ENCODE measurements around the gene ADARB1. TPM values are rescaled to one million over a fixed set of nuclear protein-coding genes. Genes with fewer than 3 reads are reported as not detected.
A peak's percentile ranks its signal among the peaks of the same experiment; 100 is the strongest.

The ADARB1 gene
- total RNA-seq, 1 donor from 2014 or later = 15.1 TPM

DNA sequence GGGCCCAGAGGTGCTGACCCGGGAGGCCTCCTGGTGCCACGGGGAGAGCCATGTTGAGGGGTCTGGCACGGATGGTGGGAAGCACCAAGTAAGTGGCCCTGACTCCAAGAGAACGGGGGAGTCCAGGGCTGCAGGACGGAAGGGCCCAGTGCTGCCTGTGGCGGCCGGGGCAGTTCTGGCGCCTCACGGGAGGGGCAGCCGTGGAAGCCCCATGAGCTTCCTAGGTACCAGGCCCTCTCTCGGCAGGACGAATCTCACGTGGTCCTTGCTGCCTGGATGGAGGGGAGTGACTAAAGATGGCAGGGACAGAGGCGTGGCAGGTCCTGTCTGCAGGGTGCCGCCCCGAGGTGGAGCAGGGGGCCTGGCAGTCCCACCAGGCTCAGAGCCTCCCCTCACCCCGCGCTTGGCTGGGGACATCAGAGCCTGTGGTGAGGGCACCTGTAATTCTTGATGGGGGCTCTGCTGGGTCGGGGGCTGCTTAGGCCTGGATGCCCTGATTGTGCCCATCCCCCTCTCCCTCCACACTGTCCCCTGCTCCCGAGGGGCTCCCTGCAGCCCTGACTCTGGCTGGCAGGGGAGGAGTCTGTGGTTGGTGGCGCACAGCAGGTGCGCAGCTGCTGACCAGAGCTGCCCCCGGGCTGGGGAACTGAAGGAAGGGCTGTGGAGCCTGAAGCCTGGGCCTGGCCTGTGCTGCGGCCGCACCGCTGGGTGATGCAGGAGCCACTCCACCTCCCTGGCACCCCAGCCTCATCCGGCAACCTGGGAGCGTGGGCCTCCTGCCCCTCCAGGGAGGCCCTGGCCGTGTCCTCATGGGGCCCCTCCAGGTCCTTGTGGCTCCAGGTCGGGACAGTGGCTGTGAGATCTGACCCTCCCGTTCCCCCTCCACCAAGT, 181.9 kb downstream of the ADARB1 start:
- intact Hi-C loops (cut with DNase I) = no loop called here
- no peak for DNase-seq (ENCODE audit: missing footprints)
- no peak for ATAC-seq

DNA sequence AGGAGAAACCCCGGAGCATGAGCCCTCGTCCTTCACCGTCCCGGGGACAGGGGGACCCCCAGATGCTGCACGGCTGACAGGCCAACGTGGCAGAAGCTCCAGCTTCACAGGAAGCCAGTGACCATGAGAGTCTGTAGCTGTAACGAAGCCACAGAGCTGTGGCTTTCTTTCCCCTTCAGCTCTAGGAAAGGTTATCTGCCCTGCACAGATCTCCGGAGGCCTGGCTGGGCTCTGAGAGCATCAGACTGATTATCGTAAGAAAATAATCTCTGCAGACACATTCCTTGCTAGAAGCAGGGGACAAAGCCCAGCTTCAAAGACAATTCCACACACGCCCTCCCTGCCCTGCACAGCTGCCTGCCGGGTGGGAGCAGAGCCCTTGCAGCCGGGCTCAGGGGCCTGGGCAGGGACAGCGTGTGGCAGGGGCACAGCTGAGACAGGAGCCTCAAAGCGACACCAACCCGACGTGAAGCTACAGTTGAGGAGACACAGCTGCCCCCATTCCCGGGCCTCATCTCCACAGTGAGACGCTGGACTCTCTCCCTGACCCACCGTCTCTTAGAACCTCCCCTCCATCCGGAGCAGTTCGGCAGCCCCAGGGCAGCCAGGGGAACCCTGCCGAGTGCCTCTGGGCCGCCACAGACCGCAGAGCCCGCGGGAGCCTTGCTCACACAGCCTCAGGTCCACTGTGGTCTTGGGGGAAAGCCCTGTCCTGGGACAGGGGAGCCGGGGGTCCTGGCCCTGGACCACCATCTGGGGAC, 182.7 kb downstream of the ADARB1 start:
- intact Hi-C loops (cut with DNase I) = no loop called here
- DNase-seq (ENCODE audit: missing footprints) (no peak), ATAC-seq (peak; percentile 24)

DNA sequence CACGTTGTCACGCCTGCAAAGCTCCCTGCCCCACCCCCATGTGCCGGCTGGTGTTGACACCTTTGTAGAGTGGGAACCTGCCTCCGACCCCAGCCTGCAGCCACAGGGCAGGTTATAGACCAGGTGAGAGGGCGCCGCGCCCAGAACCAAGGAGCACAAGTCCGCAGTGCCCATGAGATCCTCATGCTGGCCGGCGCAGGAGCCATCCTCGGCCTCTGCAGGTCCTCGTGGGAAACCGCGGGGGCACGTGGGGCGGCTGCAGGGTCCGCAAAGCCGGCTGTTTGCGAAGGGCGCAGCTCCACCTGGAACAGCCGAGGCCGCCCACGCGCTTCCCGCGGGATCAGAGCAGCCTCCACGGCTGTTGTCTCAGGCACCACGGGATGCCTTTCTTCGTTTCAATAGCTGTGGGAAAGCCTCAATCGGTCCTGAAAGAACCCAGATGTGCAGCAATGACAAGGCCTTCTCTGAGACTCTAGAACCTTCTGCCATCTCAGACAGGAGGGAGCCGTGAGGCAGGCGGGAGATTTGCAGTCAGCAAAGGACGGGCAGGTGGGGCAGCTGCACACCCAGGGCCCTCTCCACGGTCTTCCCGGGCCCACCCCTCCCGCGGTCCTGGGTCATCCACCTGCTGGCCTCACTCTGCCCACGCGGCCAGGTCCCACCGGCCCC, 183.4 kb downstream of the ADARB1 start:
- ATAC-seq = no peak
- no peak for DNase-seq (ENCODE audit: missing footprints)
- intact Hi-C loops (cut with DNase I) = no loop called here

DNA sequence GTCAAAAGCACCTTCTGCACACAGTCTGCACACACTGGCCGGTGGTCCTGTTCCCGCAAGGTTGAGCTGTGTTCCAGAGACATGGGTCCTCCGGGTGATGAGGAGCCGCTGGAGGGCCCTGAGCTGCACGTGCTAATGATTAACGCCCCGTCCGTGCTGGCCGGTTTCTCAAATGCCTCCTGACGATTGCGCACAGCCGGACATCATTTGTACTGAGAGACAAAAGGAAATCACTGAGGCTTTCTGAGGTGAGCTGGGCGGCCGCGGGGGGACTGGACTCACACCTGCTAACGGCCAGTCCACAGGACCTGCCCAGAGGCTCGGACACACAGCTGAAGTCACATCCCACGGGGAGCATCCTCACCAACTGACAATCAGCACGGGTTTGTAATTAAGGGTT, 184.1 kb downstream of the ADARB1 start:
- ATAC-seq (no peak), DNase-seq (ENCODE audit: missing footprints) (no peak)
- intact Hi-C loops (cut with DNase I) = no loop called here

DNA sequence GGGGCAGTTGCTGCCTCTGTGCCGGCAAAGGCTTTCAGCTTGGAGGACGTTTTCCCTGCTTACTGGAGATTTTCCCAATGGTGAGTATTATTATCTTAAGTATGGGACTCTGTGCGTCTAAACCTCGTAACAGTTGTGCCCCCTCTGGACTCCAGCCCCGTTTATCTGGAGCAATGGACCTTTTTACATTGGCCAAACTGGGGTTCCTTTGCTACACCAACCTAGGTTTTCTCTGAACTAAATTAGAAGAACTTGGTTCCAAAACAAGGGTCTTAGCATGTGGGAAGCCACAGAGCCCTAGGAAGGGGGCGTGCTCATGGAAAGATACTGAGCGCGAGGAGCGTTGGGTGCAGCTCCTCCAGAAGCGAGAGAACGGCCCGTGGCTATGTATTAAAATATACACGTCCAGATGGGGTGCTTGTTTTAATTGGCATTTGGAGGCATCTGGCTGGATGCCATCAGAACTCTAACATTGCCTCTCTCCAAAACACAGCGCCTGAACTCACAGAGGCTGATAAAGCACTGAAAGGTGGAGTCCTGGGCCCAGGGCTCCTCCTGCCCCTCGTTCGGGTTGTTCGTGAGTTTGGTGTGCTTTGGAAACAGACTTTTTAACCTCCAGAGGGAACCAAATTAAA, 184.9 kb downstream of the ADARB1 start:
- DNase-seq (ENCODE audit: missing footprints) (no peak), ATAC-seq (no peak)
- intact Hi-C loops (cut with DNase I) = no loop called here

DNA sequence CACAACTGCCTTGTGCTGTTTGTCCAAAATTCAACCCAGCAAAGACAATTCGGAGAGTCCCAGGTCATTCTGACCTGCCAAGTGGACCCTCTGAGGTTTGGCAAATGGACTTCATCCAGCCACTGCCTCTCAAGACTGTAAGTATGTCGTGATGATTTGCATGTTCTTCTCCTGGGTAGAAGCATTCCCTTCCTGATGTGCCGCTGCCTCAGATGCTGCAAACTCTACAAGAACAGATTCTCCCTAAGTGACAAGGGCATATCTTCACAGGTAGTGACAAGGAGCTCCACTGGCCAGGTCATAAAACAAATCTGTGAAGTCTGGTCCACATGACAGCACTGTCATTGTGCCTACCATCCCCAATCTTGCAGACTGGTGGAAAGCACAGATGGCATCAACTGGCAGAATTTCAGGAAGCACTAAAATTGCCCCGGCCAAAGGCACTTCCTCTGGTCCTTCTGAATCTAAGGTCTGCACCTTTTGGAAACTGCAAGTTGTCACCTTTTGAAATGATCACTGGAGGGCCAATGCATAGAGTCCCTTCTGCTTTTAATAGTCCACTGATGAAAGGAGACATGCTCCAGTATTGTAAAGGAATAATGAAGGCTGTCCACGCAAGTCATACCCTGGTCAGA, 185.9 kb downstream of the ADARB1 start:
- intact Hi-C loops (cut with DNase I) = no loop called here
- DNase-seq (ENCODE audit: missing footprints) = no peak
- no peak for ATAC-seq

DNA sequence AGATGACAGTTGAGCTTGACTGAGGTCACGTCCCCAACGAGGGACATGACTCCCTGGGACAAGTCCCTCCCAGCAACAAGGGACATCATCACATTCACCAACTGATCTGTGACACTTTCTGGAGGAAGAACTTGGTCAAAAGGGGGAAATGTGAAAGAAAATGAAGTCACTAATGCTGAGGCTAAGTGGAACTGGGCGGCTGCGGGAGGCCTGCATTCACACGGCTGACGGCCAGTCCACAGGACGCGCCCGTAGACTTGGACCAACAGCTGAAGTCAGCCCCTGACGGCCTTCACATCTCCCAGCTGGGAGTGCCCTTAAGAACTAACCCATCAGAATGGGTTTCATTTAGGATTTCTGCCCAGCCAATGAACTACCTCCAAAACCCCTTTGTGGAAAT, 186.7 kb downstream of the ADARB1 start:
- no peak for DNase-seq (ENCODE audit: missing footprints)
- ATAC-seq = no peak
- intact Hi-C loops (cut with DNase I) = no loop called here

DNA sequence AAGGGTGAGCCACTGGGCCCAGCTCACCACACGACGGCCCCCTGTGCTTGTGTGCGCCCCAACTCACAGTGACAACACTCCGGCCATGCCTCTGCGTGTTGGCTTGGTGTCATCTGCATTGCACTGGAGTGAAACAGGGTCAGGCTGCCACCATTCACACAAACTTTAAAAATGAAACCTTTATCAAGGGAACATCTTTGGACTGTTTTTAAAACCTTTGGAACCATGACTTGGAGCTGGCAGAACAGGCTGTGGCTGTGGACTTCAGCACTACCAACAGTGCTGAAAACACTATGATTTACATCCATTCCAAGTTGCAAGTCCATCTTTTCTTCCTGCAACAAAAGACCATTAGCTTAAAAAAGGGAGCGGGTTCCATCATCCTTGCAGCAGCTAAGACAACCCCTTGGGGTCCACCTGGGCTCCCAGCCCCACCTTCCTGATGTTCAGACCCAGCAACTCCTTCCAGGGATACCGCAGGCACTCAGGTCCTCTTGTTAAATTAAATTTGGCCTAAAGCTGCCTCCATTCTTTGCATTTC, 187.7 kb downstream of the ADARB1 start:
- no peak for DNase-seq (ENCODE audit: missing footprints)
- intact Hi-C loops (cut with DNase I) = no loop called here
- ATAC-seq = no peak

DNA sequence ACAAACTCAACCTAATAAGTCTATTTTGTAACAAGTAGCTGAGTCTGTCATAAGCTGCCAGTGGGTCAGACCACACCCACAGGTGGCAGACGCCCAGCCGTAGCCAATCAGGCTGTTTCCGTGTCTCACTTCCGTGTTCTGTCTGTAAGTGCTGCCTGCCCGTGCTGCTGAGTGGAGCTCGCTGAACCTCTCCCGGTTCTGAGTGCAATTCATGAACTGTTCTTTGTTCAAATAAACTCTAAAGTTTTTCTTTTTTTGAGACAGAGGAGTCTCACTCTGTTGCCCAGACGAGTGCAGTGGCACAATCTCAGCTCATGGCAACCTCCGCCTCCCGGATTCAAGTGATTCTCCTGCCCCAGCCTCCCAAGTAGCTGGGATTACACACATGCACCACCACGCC, 188.2 kb downstream of the ADARB1 start:
- DNase-seq (ENCODE audit: missing footprints) = no peak
- ATAC-seq = no peak
- intact Hi-C loops (cut with DNase I) = no loop called here

DNA sequence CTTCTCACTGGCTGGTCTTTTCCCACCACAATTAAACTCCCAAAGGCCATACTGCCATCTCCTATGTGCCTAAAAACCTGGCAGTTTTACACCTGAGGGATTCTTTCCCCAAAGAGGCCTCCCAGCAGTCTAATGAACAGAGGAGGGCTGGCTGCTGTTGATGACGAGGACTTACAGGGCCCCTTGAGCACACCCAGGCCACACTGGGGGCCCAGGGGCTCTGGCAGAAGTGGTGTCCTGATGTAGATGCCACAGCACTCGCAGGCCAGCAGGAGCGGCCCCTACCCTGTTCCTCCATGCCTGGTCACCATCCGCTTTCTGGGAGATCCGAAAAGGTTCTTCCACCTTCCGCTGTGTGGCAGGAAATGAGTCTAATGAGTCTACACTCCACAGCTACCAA, 189.2 kb downstream of the ADARB1 start:
- no peak for DNase-seq (ENCODE audit: missing footprints)
- ATAC-seq = no peak
- intact Hi-C loops (cut with DNase I) = no loop called here

DNA sequence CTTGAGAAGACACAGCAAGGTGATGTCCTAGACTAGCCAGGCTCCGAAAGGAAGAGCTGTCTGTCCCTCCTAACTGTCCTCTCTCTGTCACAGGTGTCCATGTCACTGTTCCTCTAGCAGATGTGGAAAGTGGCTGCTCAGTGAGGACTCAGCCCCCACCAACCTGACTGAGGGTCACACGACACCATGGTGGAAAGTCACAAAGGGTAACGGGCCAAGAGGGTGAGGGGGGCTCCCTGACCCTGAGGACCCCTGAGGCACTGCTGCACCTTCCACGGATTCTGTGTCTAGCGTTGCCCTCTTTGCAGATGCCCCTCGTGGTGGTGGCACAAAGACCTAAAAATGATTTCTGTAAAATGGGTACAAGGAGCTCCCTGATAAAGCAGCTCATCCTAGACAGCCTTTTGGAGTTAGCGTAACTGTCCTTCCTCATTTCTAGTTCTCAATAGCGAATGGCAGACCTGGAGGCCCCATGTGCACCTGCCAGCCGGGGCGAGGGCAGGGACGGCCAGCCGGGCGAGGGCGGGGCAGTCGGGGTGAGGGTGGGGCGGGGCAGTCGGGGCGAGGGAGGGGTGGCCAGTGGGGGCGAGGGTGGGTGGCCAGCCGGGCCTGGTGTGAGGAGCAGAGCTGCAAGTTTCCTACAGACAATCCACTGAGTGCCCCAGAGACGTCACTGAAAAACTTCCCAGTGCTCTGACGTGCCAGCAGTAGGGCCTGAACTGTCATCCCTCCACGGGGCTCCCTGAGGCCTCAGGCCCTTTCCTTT, 189.9 kb downstream of the ADARB1 start:
- no peak for ATAC-seq
- intact Hi-C loops (cut with DNase I) = no loop called here
- DNase-seq (ENCODE audit: missing footprints) = no peak

DNA sequence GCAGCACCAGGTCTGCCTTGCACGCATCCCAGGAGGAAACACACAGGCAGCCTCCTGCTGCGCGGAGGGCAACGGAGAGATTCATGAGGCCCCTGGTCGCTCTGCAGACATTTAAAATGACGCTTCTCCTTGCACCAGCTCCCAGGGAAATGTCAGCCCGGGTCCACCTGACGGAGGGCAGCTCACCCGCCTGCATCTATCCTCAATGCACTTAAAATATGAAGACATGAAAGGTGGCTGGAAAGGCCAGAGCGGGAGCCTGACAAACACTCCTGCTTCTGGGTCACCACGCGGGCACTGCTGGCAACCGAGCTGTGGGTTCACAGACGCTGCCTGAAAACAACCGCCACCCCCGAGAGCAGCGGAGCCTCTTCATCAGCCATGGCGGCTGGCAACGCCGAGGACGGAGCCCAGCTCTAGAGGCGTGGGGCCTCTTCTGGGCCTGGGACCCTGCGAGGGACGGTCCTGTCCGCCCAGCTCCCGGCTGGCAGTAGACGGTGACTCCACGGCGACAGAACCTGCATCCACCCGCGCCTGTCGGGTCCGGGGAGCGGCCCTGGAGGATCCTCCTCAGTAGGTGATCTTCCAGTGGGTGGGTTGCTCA, 190.6 kb downstream of the ADARB1 start:
- DNase-seq (ENCODE audit: missing footprints) (no peak), ATAC-seq (no peak)
- intact Hi-C loops (cut with DNase I) = no loop called here

DNA sequence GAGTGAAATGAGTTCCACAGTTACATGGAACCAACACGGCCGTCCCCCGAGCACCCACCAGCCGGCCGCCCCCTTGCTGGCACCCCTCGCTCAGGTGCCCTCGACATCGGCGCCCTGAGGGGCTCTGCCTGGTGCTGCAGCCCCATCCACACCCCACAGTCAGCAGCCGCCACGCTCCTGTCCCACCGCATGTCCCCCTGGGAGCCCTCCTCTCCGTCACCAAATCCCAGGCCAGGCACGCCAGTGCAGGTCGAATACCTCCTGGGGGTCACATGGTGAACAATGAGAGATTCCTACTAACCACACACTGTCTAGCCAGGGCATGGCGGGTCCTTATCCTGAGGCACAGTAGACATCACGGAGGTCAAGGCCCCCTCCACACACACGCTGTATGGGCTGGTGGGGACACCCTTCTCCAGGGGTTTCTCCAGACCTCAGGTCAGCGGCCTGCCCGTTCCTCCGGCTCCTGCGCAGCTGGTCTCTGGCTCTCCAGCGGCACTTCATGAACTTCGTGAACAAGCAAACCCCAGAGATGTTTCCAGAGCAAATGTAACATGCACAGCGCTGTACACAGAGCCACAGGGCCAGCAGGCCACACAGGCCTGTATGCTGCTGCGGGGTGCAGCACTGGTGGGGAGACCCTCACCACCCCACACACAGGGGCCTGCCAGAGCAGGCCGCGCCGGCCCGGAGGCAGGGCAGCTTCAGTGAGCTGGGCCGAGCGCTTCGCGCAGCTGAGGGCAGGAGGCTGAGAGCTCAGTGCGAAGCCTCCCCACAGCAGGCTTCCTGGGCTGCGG, 191.5 kb downstream of the ADARB1 start:
- intact Hi-C loops (cut with DNase I) = no loop called here
- DNase-seq (ENCODE audit: missing footprints) (no peak), ATAC-seq (peak; percentile 9)

DNA sequence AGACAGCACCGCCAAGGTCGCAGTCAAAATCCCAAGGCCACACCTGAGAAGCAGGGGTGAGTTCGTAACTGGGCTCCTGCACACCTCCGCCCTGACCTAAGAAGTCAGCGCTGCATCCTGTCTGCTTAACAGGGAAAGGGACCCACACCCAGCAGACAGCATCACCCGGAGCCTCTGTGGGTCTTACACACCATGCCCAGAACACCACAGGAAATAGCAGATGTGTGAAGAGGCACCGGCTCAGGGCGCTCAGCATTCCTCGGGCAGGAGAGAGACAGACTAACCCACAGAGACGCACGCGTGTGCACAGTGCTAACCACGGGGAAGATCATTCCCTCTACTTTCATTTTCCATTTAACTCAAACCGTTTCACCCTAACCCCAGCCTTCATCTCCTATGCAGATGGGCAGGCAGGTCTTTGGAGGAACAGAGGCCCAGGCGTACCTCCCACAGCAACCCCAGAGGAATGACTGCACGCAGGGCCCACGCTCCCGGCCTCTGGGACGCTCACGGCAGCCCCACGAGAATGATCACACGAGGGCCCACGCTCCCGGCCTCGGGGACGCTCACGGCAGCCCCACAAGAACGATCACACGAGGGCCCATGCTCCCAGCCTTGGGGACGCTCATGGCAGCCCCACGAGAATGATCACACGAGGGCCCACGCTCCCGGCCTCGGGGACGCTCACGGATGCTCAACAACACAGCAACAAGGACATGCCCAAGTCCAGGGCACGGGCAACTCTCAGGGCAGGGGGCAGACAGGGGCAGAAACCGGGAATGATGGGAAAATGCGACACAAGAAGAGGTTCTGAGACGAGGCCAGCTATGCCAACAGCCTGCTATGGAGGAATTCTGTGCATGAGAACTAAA, 192.4 kb downstream of the ADARB1 start:
- intact Hi-C loops (cut with DNase I) = no loop called here
- DNase-seq (ENCODE audit: missing footprints) (no peak), ATAC-seq (peak; percentile 9)

DNA sequence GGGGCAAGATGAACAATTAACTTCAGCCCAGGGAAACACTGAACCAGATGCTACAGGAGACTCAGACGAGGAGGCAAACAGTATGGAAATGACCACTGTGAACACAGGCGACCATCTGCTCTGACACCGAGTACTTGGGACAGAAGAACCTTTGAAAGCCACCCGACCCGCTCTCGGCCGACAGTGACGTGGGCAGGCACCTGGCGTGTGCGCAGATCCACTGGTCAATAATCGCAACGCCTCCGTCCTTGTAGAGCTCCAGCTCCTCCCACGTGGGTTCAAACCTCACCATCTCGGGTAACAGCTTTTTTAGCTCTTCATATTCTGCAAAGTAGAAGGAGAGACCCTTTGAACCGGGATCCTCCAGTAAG, 193.0 kb downstream of the ADARB1 start:
- ATAC-seq = no peak
- intact Hi-C loops (cut with DNase I) = no loop called here
- DNase-seq (ENCODE audit: missing footprints) = no peak

DNA sequence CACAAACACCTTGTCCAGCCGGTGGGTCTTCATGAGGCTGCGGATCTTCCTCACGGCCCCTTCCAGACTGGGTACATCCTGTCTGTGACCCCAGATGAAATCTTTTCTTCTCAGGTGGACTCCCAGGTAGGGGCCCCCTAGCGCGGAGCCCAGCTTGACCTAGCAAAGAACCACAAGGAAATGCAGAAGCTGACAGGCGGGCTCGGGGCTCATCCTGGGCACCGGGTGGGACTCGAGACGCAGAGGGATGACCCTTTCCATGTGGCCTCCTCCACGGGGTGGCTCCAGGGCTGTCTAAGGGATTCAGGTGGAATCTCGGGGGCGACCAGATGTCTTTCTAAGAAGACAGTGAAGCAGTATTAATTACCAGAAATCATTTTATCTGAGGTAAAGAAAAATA, 195.5 kb downstream of the ADARB1 start:
- DNase-seq (ENCODE audit: missing footprints) = no peak

More for the DNA sequence above, 195.5 kb downstream of the ADARB1 start:
- intact Hi-C loops (cut with DNase I) = no loop called here
- ATAC-seq = no peak
